Measurements from ENCODE around the gene HOXD11. TPM values are rescaled to one million over a fixed set of nuclear protein-coding genes. Genes with fewer than 3 reads are reported as not detected.

Gene HOXD11
- polyA plus RNA-seq, 1 donor from 2014 or later = not detected

DNA sequence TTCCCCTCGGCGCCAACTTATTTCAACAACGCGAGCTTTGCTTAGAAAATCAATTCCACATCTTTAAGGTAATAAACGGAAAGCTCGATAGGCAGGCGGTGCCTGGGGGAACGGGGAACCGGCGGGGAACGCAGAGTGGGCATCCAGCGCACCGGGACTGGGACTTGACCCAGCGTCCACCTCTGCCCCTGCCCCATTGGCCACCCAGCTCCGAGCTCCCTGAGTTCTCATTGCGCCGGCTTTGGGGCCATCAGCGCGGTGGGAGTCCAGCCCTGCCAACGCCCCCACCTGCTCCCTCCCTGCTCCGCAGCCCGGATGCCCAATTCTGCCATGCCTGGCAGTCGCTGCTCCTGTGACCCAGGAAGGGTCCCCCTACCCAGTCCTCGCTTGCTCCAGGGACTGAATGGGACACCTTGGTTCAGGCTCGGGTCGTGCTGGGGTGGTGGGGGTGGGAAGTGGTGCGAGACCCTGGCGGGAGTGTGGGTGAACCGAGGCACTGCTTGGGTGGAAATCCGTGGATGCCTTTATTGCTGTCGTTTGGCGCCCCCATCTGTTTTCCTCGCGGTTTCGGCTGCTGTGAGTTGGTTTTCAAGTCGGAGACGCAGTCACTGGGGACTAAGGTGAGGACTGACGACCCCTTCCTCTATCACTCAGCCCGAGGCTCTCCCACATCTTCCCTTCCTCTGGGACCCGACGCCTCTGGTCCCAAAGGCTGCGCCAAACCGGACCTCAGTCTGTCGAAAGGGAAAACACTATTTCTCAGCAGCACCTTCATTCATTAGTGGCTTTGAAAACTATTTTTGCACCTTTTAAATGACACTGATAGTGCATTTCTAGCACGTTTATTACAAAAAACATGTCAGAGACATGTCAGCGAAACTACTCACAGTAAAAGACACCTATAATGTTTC lies 21.0 kb upstream of the HOXD11 start:
- Histone ChIP-seq H3K79me2 (replicated peaks; ENCODE audit: insufficient read depth, low read length) (no peaks in the 10 kb centered on the region), H3K27me3 (ENCODE audit: insufficient read depth, low read depth, low read length) (peaks cover 100% of the 10 kb centered on the region), H3K4me3 (ENCODE audit: low read length) (peak overlapping the region; percentile 58), H3K27ac (ENCODE audit: low read length) (no peak overlapping the region), H3F3A (ENCODE audit: insufficient read depth, low read length, poor library complexity, severe bottlenecking) (no peaks in the 10 kb centered on the region), H3K9me3 (ENCODE audit: low read length) (peaks cover 4% of the 10 kb centered on the region), H3K9ac (ENCODE audit: low read length) (no peak overlapping the region), H3K36me3 (ENCODE audit: insufficient read depth, low read length) (no peaks in the 10 kb centered on the region), H3K9me2 (ENCODE audit: insufficient read depth, low read length) (no peaks in the 10 kb centered on the region), H3K4me2 (ENCODE audit: low read length) (no peak overlapping the region), H4K20me1 (ENCODE audit: insufficient read depth) (no peaks in the 10 kb centered on the region), H2AFZ (ENCODE audit: low read depth, low read length) (no peak overlapping the region)
- TF ChIP-seq RAD21 (conservative IDR thresholded peaks at IDR 0.05) (peak; percentile 94), EZH2 (IDR thresholded peaks at IDR 0.05; ENCODE audit: borderline replicate concordance, insufficient read depth, low read length, poor library complexity, severe bottlenecking) (peak; percentile 36), SMC3 (conservative IDR thresholded peaks at IDR 0.05; ENCODE audit: poor library complexity) (peak; percentile 96), POLR2AphosphoS5 (IDR thresholded peaks at IDR 0.05) (no peak), MXI1 (conservative IDR thresholded peaks at IDR 0.05; ENCODE audit: poor library complexity, severe bottlenecking) (peak; percentile 19), TAF1 (IDR thresholded peaks at IDR 0.05; ENCODE audit: low read depth) (no peak), EP300 (conservative IDR thresholded peaks at IDR 0.05; ENCODE audit: poor library complexity, severe bottlenecking) (no peak)
- TF ChIP-seq, protein P1, sequence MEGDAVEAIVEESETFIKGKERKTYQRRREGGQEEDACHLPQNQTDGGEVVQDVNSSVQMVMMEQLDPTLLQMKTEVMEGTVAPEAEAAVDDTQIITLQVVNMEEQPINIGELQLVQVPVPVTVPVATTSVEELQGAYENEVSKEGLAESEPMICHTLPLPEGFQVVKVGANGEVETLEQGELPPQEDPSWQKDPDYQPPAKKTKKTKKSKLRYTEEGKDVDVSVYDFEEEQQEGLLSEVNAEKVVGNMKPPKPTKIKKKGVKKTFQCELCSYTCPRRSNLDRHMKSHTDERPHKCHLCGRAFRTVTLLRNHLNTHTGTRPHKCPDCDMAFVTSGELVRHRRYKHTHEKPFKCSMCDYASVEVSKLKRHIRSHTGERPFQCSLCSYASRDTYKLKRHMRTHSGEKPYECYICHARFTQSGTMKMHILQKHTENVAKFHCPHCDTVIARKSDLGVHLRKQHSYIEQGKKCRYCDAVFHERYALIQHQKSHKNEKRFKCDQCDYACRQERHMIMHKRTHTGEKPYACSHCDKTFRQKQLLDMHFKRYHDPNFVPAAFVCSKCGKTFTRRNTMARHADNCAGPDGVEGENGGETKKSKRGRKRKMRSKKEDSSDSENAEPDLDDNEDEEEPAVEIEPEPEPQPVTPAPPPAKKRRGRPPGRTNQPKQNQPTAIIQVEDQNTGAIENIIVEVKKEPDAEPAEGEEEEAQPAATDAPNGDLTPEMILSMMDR (IDR thresholded peaks at IDR 0.05; ENCODE audit: poor library complexity, severe bottlenecking) = peak; percentile 89
- TF ChIP-seq, protein P2, sequence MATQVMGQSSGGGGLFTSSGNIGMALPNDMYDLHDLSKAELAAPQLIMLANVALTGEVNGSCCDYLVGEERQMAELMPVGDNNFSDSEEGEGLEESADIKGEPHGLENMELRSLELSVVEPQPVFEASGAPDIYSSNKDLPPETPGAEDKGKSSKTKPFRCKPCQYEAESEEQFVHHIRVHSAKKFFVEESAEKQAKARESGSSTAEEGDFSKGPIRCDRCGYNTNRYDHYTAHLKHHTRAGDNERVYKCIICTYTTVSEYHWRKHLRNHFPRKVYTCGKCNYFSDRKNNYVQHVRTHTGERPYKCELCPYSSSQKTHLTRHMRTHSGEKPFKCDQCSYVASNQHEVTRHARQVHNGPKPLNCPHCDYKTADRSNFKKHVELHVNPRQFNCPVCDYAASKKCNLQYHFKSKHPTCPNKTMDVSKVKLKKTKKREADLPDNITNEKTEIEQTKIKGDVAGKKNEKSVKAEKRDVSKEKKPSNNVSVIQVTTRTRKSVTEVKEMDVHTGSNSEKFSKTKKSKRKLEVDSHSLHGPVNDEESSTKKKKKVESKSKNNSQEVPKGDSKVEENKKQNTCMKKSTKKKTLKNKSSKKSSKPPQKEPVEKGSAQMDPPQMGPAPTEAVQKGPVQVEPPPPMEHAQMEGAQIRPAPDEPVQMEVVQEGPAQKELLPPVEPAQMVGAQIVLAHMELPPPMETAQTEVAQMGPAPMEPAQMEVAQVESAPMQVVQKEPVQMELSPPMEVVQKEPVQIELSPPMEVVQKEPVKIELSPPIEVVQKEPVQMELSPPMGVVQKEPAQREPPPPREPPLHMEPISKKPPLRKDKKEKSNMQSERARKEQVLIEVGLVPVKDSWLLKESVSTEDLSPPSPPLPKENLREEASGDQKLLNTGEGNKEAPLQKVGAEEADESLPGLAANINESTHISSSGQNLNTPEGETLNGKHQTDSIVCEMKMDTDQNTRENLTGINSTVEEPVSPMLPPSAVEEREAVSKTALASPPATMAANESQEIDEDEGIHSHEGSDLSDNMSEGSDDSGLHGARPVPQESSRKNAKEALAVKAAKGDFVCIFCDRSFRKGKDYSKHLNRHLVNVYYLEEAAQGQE (IDR thresholded peaks at IDR 0.05; ENCODE audit: borderline replicate concordance) = no peak

DNA sequence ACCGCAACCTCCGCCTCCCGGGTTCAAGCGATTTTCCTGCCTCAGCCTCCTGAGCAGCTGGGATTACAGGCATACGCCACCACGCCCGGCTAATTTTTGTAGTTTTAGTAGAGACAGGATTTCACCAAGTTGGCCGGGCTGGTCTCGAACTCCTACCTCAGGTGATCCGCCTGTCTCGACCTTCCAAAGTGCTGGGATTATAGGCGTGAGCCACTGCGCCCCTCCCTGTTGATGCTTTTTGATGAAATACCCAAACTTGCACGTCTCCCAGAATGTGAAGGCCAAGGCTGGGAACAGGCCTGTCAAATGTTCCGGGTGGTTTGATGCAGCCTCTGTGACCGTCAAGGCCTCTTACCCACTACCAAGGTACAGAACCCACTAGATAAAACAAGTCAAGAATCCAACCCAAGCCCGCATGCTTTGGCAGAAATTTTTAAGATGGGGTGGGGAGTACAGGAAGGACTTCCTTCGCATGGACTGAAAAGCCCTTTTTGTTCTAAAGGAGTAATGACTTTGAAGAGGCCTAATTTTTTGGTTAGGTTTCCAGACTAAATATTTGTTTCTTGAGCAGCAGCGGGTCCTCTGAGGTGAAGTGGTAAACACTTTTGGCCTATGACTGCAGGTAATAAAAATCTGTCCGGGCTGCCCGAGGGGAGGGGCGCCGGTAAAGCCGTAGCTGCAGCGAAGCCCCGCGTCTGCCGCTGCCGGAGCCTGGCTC lies 19.6 kb upstream of the HOXD11 start:
- Histone ChIP-seq H3K4me2 (ENCODE audit: low read length) (no peak overlapping the region), H3K9me2 (ENCODE audit: insufficient read depth, low read length) (no peaks in the 10 kb centered on the region), H2AFZ (ENCODE audit: low read depth, low read length) (no peak overlapping the region), H3K79me2 (replicated peaks; ENCODE audit: insufficient read depth, low read length) (no peaks in the 10 kb centered on the region), H3K9me3 (ENCODE audit: low read length) (peaks cover 4% of the 10 kb centered on the region), H4K20me1 (ENCODE audit: insufficient read depth) (no peaks in the 10 kb centered on the region), H3K9ac (ENCODE audit: low read length) (no peak overlapping the region), H3K36me3 (ENCODE audit: insufficient read depth, low read length) (no peaks in the 10 kb centered on the region), H3K27ac (ENCODE audit: low read length) (no peak overlapping the region), H3K27me3 (ENCODE audit: insufficient read depth, low read depth, low read length) (peaks cover 100% of the 10 kb centered on the region), H3F3A (ENCODE audit: insufficient read depth, low read length, poor library complexity, severe bottlenecking) (no peaks in the 10 kb centered on the region), H3K4me3 (ENCODE audit: low read length) (peak overlapping the region; percentile 58)
- TF ChIP-seq RAD21 (conservative IDR thresholded peaks at IDR 0.05) (no peak), POLR2AphosphoS5 (IDR thresholded peaks at IDR 0.05) (no peak), SMC3 (conservative IDR thresholded peaks at IDR 0.05; ENCODE audit: poor library complexity) (no peak), MXI1 (conservative IDR thresholded peaks at IDR 0.05; ENCODE audit: poor library complexity, severe bottlenecking) (no peak), TAF1 (IDR thresholded peaks at IDR 0.05; ENCODE audit: low read depth) (no peak), EZH2 (IDR thresholded peaks at IDR 0.05; ENCODE audit: borderline replicate concordance, insufficient read depth, low read length, poor library complexity, severe bottlenecking) (no peak), EP300 (conservative IDR thresholded peaks at IDR 0.05; ENCODE audit: poor library complexity, severe bottlenecking) (no peak)
- TF ChIP-seq, protein P1 (IDR thresholded peaks at IDR 0.05; ENCODE audit: poor library complexity, severe bottlenecking) = no peak
- TF ChIP-seq, protein P2 (IDR thresholded peaks at IDR 0.05; ENCODE audit: borderline replicate concordance) = no peak
